Sigmoid colon (tissue), 7 donors: ENCODE results near the gene SUPT3H. TPM values are rescaled to one million over a fixed set of nuclear protein-coding genes. Genes with fewer than 3 reads are reported as not detected.

Experiments used
- DNase-seq: peaks from one replicate; pipeline ENCODE4 v3.0.0-alpha.2; 2019
- H3K27ac ChIP-seq, 4 donors: fragments of 200-600 bp; sonication (generic); one replicate each; pipeline ENCODE4 v1.5.1; 2016 to 2019; ENCODE audit warnings: mild to moderate bottlenecking in 1 of 4
- H3K27me3 ChIP-seq, 3 donors: fragments of 200-600 bp; sonication (generic); one replicate each; pipeline ENCODE4 v1.5.1; 2019; ENCODE audit warnings: mild to moderate bottlenecking in 1 of 3
- H3K36me3 ChIP-seq, 4 donors: fragments of 200-600 bp; sonication (generic); one replicate each; pipeline ENCODE4 v1.5.1; 2016 to 2019
- H3K4me1 ChIP-seq, 4 donors: fragments of 200-600 bp; sonication (generic); one replicate each; pipeline ENCODE4 v1.5.1; 2017 to 2019
- H3K4me3 ChIP-seq, 4 donors: fragments of 200-600 bp; sonication (generic); one replicate each; pipeline ENCODE4 v1.5.1; 2017 to 2019; ENCODE audit warnings: mild to moderate bottlenecking in 2 of 4, moderate library complexity in 1 of 4
- H3K9me3 ChIP-seq, 4 donors: fragments of 200-600 bp in 3 of 4; sonication (generic) in 3 of 4; one replicate each; pipeline versions ENCODE4 v1.5.1 to v1.6.1; 2013 to 2019
- CTCF ChIP-seq, 4 experiments: fragments of 450-650 bp in 3 of 4; fragments of 200-600 bp in 1 of 4; IDR thresholded peaks; one replicate each; pipeline ENCODE4 v1.5.1; 2016 to 2019; ENCODE audit warnings: antibody characterized with exemption in 4 of 4, mild to moderate bottlenecking in 3 of 4, moderate library complexity in 2 of 4
- EP300 ChIP-seq, 4 donors: sonication (generic); formaldehyde crosslinking; IDR thresholded peaks; one replicate each; pipeline ENCODE4 v1.6.1; 2017; ENCODE audit warnings: antibody characterized with exemption in 4 of 4
- POLR2A ChIP-seq, 2 donors: fragments of 450-650 bp; IDR thresholded peaks; one replicate each; pipeline ENCODE4 v1.6.1; 2016; ENCODE audit warnings: antibody characterized with exemption in 2 of 2, mild to moderate bottlenecking in 2 of 2, moderate library complexity in 2 of 2
- POLR2AphosphoS5 ChIP-seq, 4 donors: sonication (generic); formaldehyde crosslinking; IDR thresholded peaks; one replicate each; pipeline ENCODE4 v1.6.1; 2017; ENCODE audit warnings: antibody characterized with exemption in 4 of 4
- WGBS, 2 donors: extraction: QIAGEN DNeasy Blood & Tissue Kit; methylation state at CpG; one replicate each; pipeline ENCODE4 v1.1.7; 2013; 5-methylcytosine and 5-hydroxymethylcytosine counted together
- intact Hi-C: fragments of 100-400 bp; cut with DNase I; formaldehyde crosslinking; loops from one replicate; pipeline ENCODE4 v1.15.1; 2023
- polyA plus RNA-seq, 3 donors: library from polyadenylated mRNA; stranded (reverse); fragments of 200-250 nt; gene quantifications; one replicate each; pipeline ENCODE4 v1.2.3, GENCODE V29; 2013
- total RNA-seq, 4 donors: library from RNA; depleted of rRNA; stranded (reverse); fragments of >200 nt; gene quantifications; one replicate each; pipeline ENCODE4 v1.1.0, GENCODE V29; 2016
- donor health status: healthy with polysubstance abuse.
- donor health status: Bipolar disorder and iron deficiency.
- donor health status: healthy.

SUPT3H gene
- total and polyA plus RNA-seq, 7 donors: 1.6 to 18.2 (median 10.6) TPM

GRCh38 chr6:45416700-45417099 lies 39.0 kb upstream of the SUPT3H start:
- peaks cover 8 to 39% (median 21%) of the 10 kb centered on the region in 3 donors for H3K27me3 ChIP-seq
- intact Hi-C loops: loop anchor here (5.0 kb wide), 1 partner anchor 759 kb away; no protein-coding TSS in a partner anchor
- WGBS, 2 donors: 54 to 77% methylated on average over 2 of the region's 2 CpGs

GRCh38 chr6:45415788-45416518 lies 38.2 kb upstream of the SUPT3H start:
- Histone ChIP-seq H3K36me3 (no peaks in the 10 kb centered on the region), H3K4me3 (no peak overlapping the region), H3K9me3 (no peaks in the 10 kb centered on the region), H3K27ac (no peak overlapping the region), H3K27me3 (peaks cover 8 to 32% (median 21%) of the 10 kb centered on the region in 3 donors), H3K4me1 (peaks cover 0 to 26% (median 17%) of the 10 kb centered on the region in 4 donors)
- WGBS, 2 donors: 49 to 70% methylated on average over 3 of the region's 3 CpGs
- TF ChIP-seq EP300 (IDR thresholded peaks at IDR 0.05): no peak
- TF ChIP-seq CTCF (IDR thresholded peaks at IDR 0.05): no peak
- TF ChIP-seq POLR2A (IDR thresholded peaks at IDR 0.05): no peak
- TF ChIP-seq POLR2AphosphoS5 (IDR thresholded peaks at IDR 0.05): no peak
- intact Hi-C loops: loop anchor here (5.0 kb wide), 1 partner anchor 759 kb away; no protein-coding TSS in a partner anchor
- DNase-seq: no peak

More at GRCh38 chr6:45416700-45417099, 39.0 kb upstream of the SUPT3H start:
- TF ChIP-seq POLR2AphosphoS5 (IDR thresholded peaks at IDR 0.05): no peak
- no peak for TF ChIP-seq POLR2A (IDR thresholded peaks at IDR 0.05)
- TF ChIP-seq EP300 (IDR thresholded peaks at IDR 0.05): no peak
- TF ChIP-seq CTCF (IDR thresholded peaks at IDR 0.05): no peak
- Histone ChIP-seq H3K36me3 (no peaks in the 10 kb centered on the region), H3K4me3 (no peak overlapping the region), H3K27ac (no peak overlapping the region), H3K9me3 (no peaks in the 10 kb centered on the region), H3K4me1 (peaks cover 0 to 33% (median 24%) of the 10 kb centered on the region in 4 donors)
- DNase-seq: no peak

- no peak for DNase-seq
- TF ChIP-seq POLR2A (IDR thresholded peaks at IDR 0.05): no peak
- no peak for TF ChIP-seq POLR2AphosphoS5 (IDR thresholded peaks at IDR 0.05)
- no peak for TF ChIP-seq CTCF (IDR thresholded peaks at IDR 0.05)
- no peak for TF ChIP-seq EP300 (IDR thresholded peaks at IDR 0.05)
- H3K27ac ChIP-seq: no peak overlapping the region
- H3K4me3 ChIP-seq: no peak overlapping the region
- H3K9me3 ChIP-seq: no peaks in the 10 kb centered on the region
- WGBS, 2 donors: 23 to 51% methylated on average over 2 of the region's 2 CpGs
- intact Hi-C loops: loop anchor here (5.0 kb wide), 1 partner anchor 758 kb away; no protein-coding TSS in a partner anchor
- peaks cover 0 to 21% (median 12%) of the 10 kb centered on the region in 4 donors for H3K4me1 ChIP-seq
- H3K36me3 ChIP-seq: no peaks in the 10 kb centered on the region
- H3K27me3 ChIP-seq: peaks cover 8 to 25% (median 18%) of the 10 kb centered on the region in 3 donors
Measured at GRCh38 chr6:45415315-45415714, 37.6 kb upstream of the SUPT3H start.

GRCh38 chr6:45411959-45412358 lies 34.2 kb upstream of the SUPT3H start:
- Histone ChIP-seq H3K4me1 (peaks cover 0 to 9% (median 0%) of the 10 kb centered on the region in 4 donors), H3K27ac (no peak overlapping the region), H3K27me3 (peaks cover 0 to 4% (median 0%) of the 10 kb centered on the region in 3 donors), H3K36me3 (no peaks in the 10 kb centered on the region), H3K9me3 (no peaks in the 10 kb centered on the region), H3K4me3 (no peak overlapping the region)
- no peak for DNase-seq
- intact Hi-C loops: no loop called here
- 74 to 92% methylated on average over 5 of the region's 5 CpGs for WGBS, 2 donors
- TF ChIP-seq POLR2A (IDR thresholded peaks at IDR 0.05) (no peak), POLR2AphosphoS5 (IDR thresholded peaks at IDR 0.05) (no peak), CTCF (IDR thresholded peaks at IDR 0.05) (no peak), EP300 (IDR thresholded peaks at IDR 0.05) (no peak)
